SK-N-SH (cell line): ENCODE results near the gene TM9SF2. TPM values are rescaled to one million over a fixed set of nuclear protein-coding genes. Genes with fewer than 3 reads are reported as not detected.

Experiments
- CTCF ChIA-PET: fragments of 300-600, 350-600 bp; formaldehyde crosslinking; extraction: SDS; loops from one replicate; lab custom pipeline; 2021; lab: Yijun Ruan, JAX
- POLR2A ChIA-PET: fragments of 350-600 bp; sonication (Branson Sonifier 250); formaldehyde crosslinking; extraction: SDS; loops from one replicate; lab custom pipeline; 2020; ENCODE audit warnings: antibody characterized with exemption, inconsistent platforms; lab: Yijun Ruan, JAX
- DNase-seq: peaks from one replicate; pipeline ENCODE4 v3.0.0; 2012
- H2AFZ ChIP-seq: fragments of 200-600 bp; sonication (generic); 2 replicates; pipeline ENCODE4 v1.8.1; 2016; ENCODE audit warnings: antibody characterized with exemption, mild to moderate bottlenecking, low read depth
- H3F3A ChIP-seq: fragments of 200-600 bp; sonication (generic); replicated peaks from 2 replicates; pipeline ENCODE3; 2016; ENCODE audit warnings: antibody characterized with exemption, mild to moderate bottlenecking; ENCODE audit not compliant: insufficient read depth
- H3K27ac ChIP-seq, 2 experiments: fragments of 200-500 bp in 1 of 2; fragments of 200-600 bp in 1 of 2; sonication (Bioruptor generic) in 1 of 2; sonication (generic), shearing (Covaris generic) in 1 of 2; 2 replicates each; pipeline versions ENCODE4 v1.5.1 to v1.6.1; 2014 to 2016; ENCODE audit warnings: low read depth in 2 of 2, inconsistent platforms in 1 of 2, low read length in 1 of 2, mild to moderate bottlenecking in 1 of 2, mixed read lengths in 1 of 2
- H3K27me3 ChIP-seq: fragments of 200-600 bp; sonication (generic), shearing (Covaris generic); 2 replicates; pipeline ENCODE4 v1.6.1; 2016; ENCODE audit warnings: mixed run types; ENCODE audit not compliant: insufficient read depth
- H3K36me3 ChIP-seq, 2 experiments: fragments of 200-500 bp in 1 of 2; fragments of 200-600 bp in 1 of 2; sonication (Bioruptor generic) in 1 of 2; sonication (generic) in 1 of 2; replicated peaks in 1 of 2; 2 replicates each; pipeline versions ENCODE3 to v1.5.1; 2014 to 2016; ENCODE audit warnings: low read length in 1 of 2, mild to moderate bottlenecking in 1 of 2; ENCODE audit not compliant: insufficient read depth in 2 of 2, control insufficient read depth in 1 of 2
- H3K4me1 ChIP-seq, 2 experiments: fragments of 200-500 bp in 1 of 2; fragments of 200-600 bp in 1 of 2; sonication (Bioruptor generic) in 1 of 2; sonication (generic), shearing (Covaris generic) in 1 of 2; 2 replicates each; pipeline versions ENCODE4 v1.5.1 to v1.6.1; 2014 to 2016; ENCODE audit warnings: low read depth in 1 of 2, low read length in 1 of 2, mixed run types in 1 of 2; ENCODE audit not compliant: insufficient read depth in 2 of 2, control insufficient read depth in 1 of 2
- H3K4me2 ChIP-seq: fragments of 200-600 bp; sonication (generic), shearing (Covaris generic); 2 replicates; pipeline ENCODE4 v1.6.1; 2017; ENCODE audit warnings: mixed run types
- H3K4me3 ChIP-seq, 2 experiments: fragments of 200-500 bp in 1 of 2; fragments of 200-600 bp in 1 of 2; sonication (Bioruptor generic) in 1 of 2; sonication (generic), shearing (Covaris generic) in 1 of 2; 2 replicates each; pipeline versions ENCODE4 v1.5.1 to v1.8.1; 2014 to 2016; ENCODE audit warnings: low read depth in 2 of 2, inconsistent platforms in 1 of 2, low read length in 1 of 2, mild to moderate bottlenecking in 1 of 2, mixed read lengths in 1 of 2, moderate library complexity in 1 of 2
- H3K79me2 ChIP-seq: fragments of 200-600 bp; sonication (generic); 2 replicates; pipeline ENCODE4 v1.8.1; 2017; ENCODE audit warnings: mild to moderate bottlenecking; ENCODE audit not compliant: insufficient read depth
- H3K9ac ChIP-seq: fragments of 200-600 bp; sonication (generic); 2 replicates; pipeline ENCODE4 v1.6.1; 2017; ENCODE audit warnings: mixed run types
- H3K9me2 ChIP-seq: fragments of 200-600 bp; sonication (generic); 2 replicates; pipeline ENCODE4 v1.6.1; 2017; ENCODE audit warnings: mixed run types
- H3K9me3 ChIP-seq: fragments of 200-600 bp; sonication (generic); 2 replicates; pipeline ENCODE4 v1.6.1; 2017; ENCODE audit warnings: mixed run types, mild to moderate bottlenecking, moderate library complexity
- H4K20me1 ChIP-seq: fragments of 200-600 bp; sonication (generic); 2 replicates; pipeline ENCODE4 v1.6.1; 2017; ENCODE audit warnings: mild to moderate bottlenecking, mixed run types; ENCODE audit not compliant: insufficient read depth
- EP300 ChIP-seq, 2 experiments: IDR thresholded peaks; 2 replicates each; pipeline versions ENCODE4 v1.4.0 to v1.6.1; 2012; ENCODE audit warnings: borderline replicate concordance in 1 of 2, low read depth in 1 of 2, low read length in 1 of 2
- EZH2phosphoT487 ChIP-seq: fragments of 200-600 bp; sonication (generic); IDR thresholded peaks from 2 replicates; pipeline ENCODE4 v1.6.1; 2017; ENCODE audit warnings: low read depth, mixed run types, mild to moderate bottlenecking, antibody characterized with exemption, moderate library complexity, borderline replicate concordance
- FOSL2 ChIP-seq: IDR thresholded peaks from 2 replicates; pipeline ENCODE4 v1.4.0; 2012; ENCODE audit warnings: low read depth, mild to moderate bottlenecking, moderate library complexity, borderline replicate concordance
- FOXJ3 ChIP-seq: sonication (generic); formaldehyde crosslinking; IDR thresholded peaks from 2 replicates; pipeline ENCODE4 v1.5.1; 2020; ENCODE audit warnings: mild to moderate bottlenecking, missing genetic modification reagents
- JUND ChIP-seq: IDR thresholded peaks from 2 replicates; pipeline ENCODE4 v1.4.0; 2012
- MXI1 ChIP-seq: IDR thresholded peaks from 2 replicates; pipeline ENCODE4 v1.6.1; 2012; ENCODE audit warnings: mild to moderate bottlenecking, low read depth, low read length, improper control_type of control experiment
- NFIC ChIP-seq: IDR thresholded peaks from 2 replicates; pipeline ENCODE4 v1.4.0; 2012; ENCODE audit warnings: borderline replicate concordance
- NRF1 ChIP-seq: IDR thresholded peaks from 2 replicates; pipeline ENCODE4 v1.6.1; 2012; ENCODE audit warnings: low read depth, mild to moderate bottlenecking, low read length
- POLR2AphosphoS5 ChIP-seq: IDR thresholded peaks from 2 replicates; pipeline ENCODE4 v1.6.1; 2012; ENCODE audit warnings: low read depth, low read length
- RAD21 ChIP-seq: IDR thresholded peaks from 2 replicates; pipeline ENCODE4 v1.6.1; 2012; ENCODE audit warnings: mild to moderate bottlenecking, low read length
- RCOR1 ChIP-seq: fragments of 150-350 bp; IDR thresholded peaks from 2 replicates; pipeline ENCODE4 v1.6.1; 2017; ENCODE audit warnings: antibody characterized with exemption, low read length
- RFX5 ChIP-seq: IDR thresholded peaks from 2 replicates; pipeline ENCODE4 v1.6.1; 2012; ENCODE audit warnings: mild to moderate bottlenecking, improper control_type of control experiment, low read length
- RXRA ChIP-seq: IDR thresholded peaks from 2 replicates; pipeline ENCODE4 v1.4.0; 2012; ENCODE audit warnings: low read depth, mild to moderate bottlenecking, borderline replicate concordance
- SMC3 ChIP-seq: IDR thresholded peaks from 2 replicates; pipeline ENCODE4 v1.6.1; 2012; ENCODE audit warnings: low read depth, low read length, improper control_type of control experiment
- TEAD4 ChIP-seq: IDR thresholded peaks from 2 replicates; pipeline ENCODE4 v1.4.0; 2012; ENCODE audit warnings: mild to moderate bottlenecking, borderline replicate concordance; ENCODE audit not compliant: insufficient read depth
- WGBS: methylation state at CpG from one replicate; pipeline ENCODE4 v1.1.6; 2017; ENCODE audit warnings: low lambda C conversion rate; 5-methylcytosine and 5-hydroxymethylcytosine counted together
- polyA plus RNA-seq, 3 experiments: library from polyadenylated mRNA; depleted of rRNA; stranded (reverse); fragments of >200 nt; gene quantifications; 2 replicates each; pipeline ENCODE4 v1.2.3, GENCODE V29; 2012
- TF ChIP-seq, protein P1 (sequence below): fragments of 150-350 bp; IDR thresholded peaks from 2 replicates; pipeline ENCODE4 v1.6.1; 2016; ENCODE audit warnings: mild to moderate bottlenecking, low read depth, low read length
- TF ChIP-seq, protein P2 (sequence below): IDR thresholded peaks from 2 replicates; pipeline ENCODE4 v1.4.0; 2012; ENCODE audit warnings: low read depth

TM9SF2 gene
- polyA plus RNA-seq, 1 of the 3 experiments (the other 2 are of a cell fraction), result 49.8 TPM

DNA sequence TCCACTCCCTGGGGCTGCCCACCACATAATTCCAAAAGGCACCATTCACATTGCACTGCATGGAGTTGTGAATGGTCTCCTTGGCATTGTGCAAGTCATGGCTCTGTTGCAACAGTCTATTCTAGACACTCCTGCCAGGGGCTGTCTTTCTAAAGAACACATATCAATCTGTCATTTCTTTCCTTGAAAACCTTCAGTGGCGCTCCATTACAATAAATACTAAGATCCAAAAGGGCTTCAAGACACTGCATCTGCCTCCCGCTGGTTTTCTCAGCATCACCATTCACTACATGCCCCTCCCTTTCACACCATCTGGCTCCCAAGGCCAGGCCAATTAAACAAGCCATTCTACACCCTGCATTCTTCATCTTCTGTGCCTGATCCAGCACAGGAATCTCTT, 32.2 kb upstream of the TM9SF2 start:
- Histone ChIP-seq H3K4me2 (no peak overlapping the region), H3K27me3 (no peaks in the 10 kb centered on the region), H3K9me3 (no peaks in the 10 kb centered on the region), H3K36me3 (no peaks in the 10 kb centered on the region), H3K27ac (no peak overlapping the region), H2AFZ (no peak overlapping the region), H3K9ac (no peak overlapping the region), H3K9me2 (no peaks in the 10 kb centered on the region), H3K4me3 (no peak overlapping the region), H3F3A (peaks cover 9% of the 10 kb centered on the region), H3K4me1 (no peaks in the 10 kb centered on the region; a peak in 1 of 4 replicates), H3K79me2 (no peaks in the 10 kb centered on the region), H4K20me1 (no peaks in the 10 kb centered on the region)
- ChIA-PET POLR2A (no interaction called here), CTCF (no interaction called here)
- TF ChIP-seq FOSL2, result no peak
- TF ChIP-seq RXRA, result no peak
- no peak for TF ChIP-seq SMC3
- TF ChIP-seq FOXJ3 (CRISPR knock-in tag), result no peak
- TF ChIP-seq NFIC, result no peak
- TF ChIP-seq RFX5, result no peak
- TF ChIP-seq, protein P1, sequence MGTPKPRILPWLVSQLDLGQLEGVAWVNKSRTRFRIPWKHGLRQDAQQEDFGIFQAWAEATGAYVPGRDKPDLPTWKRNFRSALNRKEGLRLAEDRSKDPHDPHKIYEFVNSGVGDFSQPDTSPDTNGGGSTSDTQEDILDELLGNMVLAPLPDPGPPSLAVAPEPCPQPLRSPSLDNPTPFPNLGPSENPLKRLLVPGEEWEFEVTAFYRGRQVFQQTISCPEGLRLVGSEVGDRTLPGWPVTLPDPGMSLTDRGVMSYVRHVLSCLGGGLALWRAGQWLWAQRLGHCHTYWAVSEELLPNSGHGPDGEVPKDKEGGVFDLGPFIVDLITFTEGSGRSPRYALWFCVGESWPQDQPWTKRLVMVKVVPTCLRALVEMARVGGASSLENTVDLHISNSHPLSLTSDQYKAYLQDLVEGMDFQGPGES, result no peak
- no peak for TF ChIP-seq EP300 (IDR thresholded peaks at IDR 0.05; ENCODE audit: borderline replicate concordance in 1 of 2, low read depth in 1 of 2, low read length in 1 of 2)
- TF ChIP-seq RAD21, result no peak
- no peak for TF ChIP-seq EZH2phosphoT487
- no peak for TF ChIP-seq NRF1
- no peak for TF ChIP-seq RCOR1
- TF ChIP-seq, protein P2, sequence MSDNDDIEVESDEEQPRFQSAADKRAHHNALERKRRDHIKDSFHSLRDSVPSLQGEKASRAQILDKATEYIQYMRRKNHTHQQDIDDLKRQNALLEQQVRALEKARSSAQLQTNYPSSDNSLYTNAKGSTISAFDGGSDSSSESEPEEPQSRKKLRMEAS, result no peak
- TF ChIP-seq POLR2AphosphoS5, result no peak
- no peak for DNase-seq
- 69% methylated on average over 2 of the region's 2 CpGs for WGBS

DNA sequence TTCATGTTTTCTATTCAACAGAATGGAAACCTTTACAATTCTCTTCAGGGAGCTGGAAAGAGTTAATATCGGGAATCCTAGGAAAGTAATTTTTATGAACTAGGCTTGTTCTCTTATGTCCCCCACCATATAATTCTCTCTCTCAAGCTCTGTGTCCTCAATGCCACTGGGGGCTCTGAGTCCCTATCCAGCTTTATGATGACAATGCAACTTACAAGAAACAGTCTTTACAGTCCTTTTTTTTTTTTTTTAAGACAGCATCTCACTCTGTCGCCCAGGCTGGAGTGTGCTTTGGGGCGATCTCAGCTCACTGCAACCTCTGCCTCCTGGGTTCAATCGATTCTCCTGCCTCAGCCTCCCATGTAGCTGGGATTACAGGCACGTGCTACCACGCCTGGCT, 31.2 kb upstream of the TM9SF2 start:
- Histone ChIP-seq H3K4me3 (no peak overlapping the region), H3K4me2 (no peak overlapping the region), H3K9ac (no peak overlapping the region), H3F3A (peaks cover 9% of the 10 kb centered on the region), H3K36me3 (no peaks in the 10 kb centered on the region), H3K79me2 (no peaks in the 10 kb centered on the region), H3K4me1 (no peaks in the 10 kb centered on the region; a peak in 1 of 4 replicates), H3K9me2 (no peaks in the 10 kb centered on the region), H4K20me1 (no peaks in the 10 kb centered on the region), H3K27me3 (no peaks in the 10 kb centered on the region), H3K9me3 (no peaks in the 10 kb centered on the region), H3K27ac (no peak overlapping the region), H2AFZ (no peak overlapping the region)
- TF ChIP-seq TEAD4 (no peak), JUND (no peak), MXI1 (no peak)
- TF ChIP-seq, protein P2, result no peak
- 54% methylated on average over 6 of the region's 6 CpGs for WGBS
- ChIA-PET POLR2A (no interaction called here), CTCF (no interaction called here)
- DNase-seq, result no peak
